NCI-H1436 treated with DMSO at 0.1 percent for 48 hours (cell line): ENCODE measurements around the gene BRAT1.
"Not testable (repeated sequence)": the region's sequence is repeated elsewhere in the genome, so short reads cannot be mapped to it uniquely, and the experiment has no call there.

Experiments used
- DNase-seq: peaks from one replicate; lab custom pipeline; 2025; lab: John Stamatoyannopoulos, UW

The BRAT1 gene

DNA sequence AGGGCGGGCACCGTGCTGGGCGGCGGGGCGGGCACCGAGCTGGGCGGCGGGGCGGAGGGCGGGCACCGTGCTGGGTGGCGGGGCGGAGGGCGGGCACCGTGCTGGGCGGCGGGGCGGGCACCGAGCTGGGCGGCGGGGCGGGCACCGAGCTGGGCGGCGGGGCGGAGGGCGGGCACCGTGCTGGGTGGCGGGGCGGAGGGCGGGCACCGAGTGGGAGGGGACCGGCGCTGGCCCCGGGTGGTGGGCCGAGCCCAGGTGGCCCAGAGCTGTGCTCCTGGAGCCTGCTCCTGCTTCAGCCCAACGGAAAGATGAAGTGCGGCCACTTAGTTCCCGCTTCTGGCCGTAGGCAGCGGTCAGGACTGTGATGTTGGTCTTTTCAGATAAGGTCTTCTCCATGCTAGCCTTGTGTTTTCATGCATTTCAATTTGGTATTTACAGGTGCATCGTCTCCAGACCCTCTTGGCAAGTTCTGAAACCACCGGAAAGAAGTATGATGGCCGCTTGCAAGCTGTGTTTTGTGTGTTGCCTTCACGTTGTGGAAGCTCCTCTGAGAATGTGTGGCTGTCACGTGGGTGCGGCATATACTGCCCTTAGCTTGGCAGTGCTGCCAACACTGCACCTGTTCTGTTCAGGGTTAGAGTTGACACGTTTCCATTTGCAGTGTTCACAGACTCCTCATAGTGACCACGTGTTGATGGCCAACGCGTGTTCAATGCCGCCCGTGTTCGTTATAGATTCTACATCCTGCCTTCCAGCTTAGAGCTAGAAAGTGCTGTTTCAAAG lies 28.7 kb upstream of the BRAT1 start:
- DNase-seq = no peak

DNA sequence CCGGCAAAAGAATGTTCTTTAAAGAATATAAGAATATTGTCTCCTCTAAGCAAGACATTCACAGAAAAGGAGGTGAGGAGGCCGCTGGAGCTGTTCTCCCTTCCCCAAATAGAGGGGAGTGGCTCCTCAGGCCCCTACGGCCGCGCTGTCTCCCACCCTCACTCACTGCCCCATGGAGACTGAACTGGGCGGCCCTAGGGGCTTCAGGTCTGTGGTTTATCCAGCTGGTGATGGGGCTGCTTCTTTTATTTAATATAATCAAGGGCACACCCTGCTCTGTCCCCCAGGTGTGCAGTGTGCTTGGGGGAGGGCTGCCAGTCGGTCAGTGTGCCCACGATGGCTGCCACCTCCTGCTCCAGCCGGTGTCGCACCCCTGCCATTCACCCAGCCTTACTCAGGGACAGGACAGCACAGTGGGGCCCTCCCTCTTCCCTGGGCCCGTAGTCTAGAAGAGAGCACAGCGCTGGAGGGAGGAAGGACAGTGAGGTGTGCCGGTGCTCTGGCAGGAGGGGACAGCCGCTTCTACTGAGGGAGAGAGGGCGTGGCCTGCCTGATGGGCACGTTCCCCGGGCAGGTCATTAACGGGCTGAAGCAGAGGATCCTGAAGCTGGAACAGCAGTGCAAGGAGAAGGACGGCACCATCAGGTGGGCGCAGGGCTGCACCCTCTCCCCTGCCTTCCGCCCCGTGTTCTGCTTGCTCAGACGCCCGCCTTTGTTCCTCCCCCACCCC lies 26.8 kb upstream of the BRAT1 start:
- DNase-seq = no peak

DNA sequence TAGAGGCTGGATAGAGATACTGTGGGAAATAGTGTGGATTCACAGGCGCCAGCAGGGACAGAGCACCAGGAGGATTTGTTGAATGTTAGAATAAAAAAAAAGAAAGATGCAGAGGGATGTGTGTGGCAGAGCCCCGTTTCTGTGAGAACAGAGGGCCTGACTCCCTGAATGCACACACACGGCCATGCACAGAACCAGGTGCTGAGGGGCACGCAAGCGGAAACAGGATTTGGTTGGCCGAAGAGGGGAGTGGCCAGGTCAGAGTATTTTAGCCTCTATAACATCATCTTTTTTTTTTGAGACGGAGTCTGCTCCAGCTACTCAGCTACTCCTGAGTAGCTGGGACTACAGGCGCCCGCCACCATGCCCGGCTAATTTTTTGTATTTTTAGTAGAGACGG lies 25.3 kb upstream of the BRAT1 start:
- no peak for DNase-seq

DNA sequence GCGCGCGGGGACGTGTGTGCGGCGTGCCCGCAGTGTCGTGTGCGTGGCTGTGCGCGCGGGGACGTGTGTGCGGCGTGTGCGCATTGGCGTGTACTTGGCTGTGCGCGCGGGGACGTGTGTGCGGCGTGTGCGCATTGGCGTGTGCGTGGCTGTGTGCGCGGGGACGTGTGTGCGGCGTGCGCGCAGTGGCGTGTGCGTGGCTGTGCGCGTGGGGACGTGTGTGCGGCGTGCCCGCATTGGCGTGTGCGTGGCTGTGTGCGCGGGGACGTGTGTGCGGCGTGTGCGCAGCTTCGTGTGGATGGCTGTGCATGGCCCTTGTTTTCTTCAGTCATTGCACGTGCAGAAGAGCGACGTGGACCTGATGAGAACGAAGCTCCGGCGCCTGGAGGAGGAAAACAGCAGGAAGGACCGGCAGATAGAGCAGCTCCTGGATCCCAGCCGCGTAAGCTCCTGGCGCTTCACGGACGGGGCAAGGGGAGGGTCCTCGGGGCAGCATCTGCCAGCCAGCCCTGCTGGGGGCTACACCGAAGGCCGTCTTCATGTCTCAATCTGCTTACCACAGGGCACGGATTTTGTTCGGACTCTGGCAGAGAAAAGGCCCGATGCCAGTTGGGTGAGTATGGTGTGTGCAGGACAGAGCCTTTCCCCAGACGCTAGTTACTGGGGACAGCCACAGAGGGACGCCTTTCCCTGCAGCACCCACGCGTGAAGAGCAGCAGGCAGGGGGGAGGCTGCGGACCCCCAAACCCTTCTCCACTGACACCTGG lies 22.8 kb upstream of the BRAT1 start:
- DNase-seq = no peak

DNA sequence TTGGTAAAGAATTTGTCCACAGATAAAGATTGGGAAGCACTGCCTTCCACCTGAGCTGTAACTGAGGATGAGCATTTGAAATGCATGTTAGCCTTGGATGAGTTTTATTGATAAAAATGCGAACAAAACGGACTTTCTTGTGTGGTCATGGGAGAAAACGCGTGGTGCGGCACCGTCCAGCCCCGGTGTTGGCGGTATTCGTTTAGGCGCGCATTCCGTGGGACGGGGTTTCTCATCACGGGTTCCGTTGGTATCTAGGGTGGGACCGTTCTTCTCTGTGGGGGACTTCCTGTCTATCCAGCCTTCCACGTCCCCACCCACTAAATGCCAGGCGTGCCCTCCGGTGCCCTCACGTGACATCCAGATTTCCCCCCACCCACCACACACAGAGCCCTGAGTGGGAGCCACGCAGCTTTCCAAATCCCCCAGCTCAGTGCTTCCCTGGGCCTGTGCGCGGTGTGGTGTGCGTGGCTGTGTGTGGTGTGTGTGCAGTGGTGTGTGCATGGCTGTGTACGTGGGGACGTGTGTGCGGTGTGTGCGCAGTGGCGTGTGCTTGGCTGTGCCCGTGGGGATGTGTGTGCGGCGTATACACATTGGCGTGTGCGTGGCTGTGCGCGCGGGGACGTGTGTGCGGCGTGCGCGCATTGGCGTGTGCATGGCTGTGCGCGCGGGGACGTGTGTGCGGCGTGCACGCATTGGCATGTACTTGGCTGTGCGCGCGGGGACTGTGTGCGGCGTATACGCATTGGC lies 21.6 kb upstream of the BRAT1 start:
- DNase-seq = no peak

DNA sequence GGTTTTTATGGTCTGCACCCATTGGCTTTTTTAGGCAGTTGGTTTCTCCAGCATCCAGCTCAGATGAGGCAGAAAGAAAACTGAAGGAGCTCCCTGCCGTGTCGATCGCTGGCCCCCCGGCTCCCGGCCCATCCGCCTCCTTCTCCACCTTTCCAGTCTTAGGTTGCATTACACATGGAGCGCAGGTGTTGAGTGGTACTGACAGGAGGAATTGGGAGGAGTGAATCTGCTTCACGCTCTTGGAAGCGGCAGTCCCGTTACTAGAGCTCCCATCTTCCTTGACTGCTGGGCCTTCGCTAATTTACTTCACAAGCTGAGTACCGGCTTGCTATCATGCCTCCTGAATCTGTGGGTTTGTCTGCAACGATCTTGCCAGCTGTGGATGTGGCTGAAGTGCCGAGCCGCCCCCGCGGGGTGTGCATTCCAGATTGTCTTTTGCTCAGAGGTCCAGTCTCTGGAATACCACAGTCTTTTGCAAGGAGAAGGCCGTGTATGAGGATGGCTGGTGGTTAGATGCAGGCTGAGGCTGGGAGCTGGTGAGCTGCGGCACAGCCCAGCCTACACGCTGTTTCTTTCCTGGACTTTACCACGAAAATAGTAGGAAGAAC lies 20.5 kb upstream of the BRAT1 start:
- no peak for DNase-seq

DNA sequence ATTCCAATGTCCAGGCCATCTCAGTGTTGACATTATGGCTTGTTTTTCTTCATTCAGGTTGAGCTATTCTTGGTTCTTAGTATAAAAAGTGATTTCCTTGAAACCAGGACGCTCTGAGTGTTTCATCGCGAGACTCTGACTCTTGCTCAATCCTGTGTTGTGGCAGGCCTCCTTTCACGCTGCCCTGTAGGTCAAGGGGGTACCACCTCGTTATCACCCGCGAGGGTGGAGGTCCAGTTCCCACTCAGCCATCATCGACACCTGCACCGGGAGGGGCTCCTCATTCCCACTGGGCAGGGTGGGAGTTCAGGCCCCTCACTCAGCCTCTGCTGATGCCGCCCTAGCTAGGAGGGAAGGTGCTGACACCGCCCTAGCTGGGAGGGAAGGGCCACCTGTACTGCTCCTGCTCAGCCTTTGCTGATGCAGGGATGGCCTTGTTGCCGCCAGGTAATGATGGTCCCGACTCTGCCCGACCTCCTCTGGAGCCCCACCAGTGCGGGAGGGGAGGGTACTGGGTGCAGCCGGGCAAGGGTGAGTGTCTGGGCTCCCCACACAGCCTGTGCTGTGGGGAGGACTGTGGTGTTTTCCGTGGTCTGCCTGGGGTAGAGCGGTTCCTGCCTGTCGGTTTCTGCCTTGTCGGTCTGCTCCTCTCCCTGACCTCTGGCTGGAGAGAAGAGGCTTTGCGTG lies 19.9 kb upstream of the BRAT1 start:
- no peak for DNase-seq

DNA sequence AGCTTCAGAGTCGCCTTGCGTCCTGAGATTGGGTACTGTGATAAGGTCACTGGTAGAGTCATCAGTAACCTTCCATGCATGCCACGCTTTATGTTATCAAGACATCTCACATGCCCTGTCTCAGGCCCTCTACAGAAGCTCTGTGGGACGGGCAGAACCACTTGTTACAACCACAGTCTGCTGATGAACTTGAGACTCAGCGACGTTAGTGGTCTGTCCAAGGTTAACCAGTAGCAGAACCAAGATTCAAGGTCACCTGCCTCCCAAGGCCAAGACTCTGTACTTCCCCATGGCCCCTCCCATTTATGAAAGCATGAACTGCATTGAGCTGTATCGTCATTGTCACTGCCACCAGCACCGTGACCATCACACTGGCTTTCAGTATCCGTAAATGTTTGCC lies 18.4 kb upstream of the BRAT1 start:
- no peak for DNase-seq

DNA sequence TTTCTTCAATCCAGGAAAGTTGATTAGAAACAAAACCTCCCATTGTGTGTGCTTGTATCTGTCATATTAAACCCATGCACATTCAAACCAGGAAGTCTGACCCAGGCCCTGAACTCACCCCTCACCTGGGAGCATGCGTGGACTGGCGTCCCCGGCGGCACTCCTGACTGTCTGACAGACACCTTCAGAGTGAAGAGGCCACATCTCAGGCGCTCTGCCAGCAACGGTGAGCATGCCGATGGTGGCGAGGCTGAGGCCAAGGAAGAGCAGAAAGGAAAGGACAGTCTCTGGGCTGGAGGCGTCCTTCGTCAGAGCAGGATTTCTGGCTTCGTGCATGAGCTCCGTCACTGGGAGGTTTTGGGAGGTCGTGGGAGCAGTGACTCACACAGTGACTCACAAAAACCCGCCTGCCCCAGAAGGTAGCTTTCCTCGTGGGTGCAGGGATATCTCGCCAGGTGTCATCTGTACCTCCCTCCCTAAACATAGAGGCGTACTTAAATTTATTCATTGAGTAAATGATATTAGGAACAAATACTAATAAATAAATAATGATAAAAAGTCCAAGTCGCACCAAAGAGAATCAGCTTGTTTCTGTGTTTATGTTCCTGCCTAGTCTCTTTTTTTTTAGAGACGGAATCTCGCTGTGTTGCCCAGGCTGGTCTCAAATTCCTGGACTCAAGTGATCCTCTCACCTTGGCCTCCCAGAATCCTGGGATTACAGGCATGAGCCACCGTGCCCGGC lies 16.9 kb upstream of the BRAT1 start:
- DNase-seq = no peak

DNA sequence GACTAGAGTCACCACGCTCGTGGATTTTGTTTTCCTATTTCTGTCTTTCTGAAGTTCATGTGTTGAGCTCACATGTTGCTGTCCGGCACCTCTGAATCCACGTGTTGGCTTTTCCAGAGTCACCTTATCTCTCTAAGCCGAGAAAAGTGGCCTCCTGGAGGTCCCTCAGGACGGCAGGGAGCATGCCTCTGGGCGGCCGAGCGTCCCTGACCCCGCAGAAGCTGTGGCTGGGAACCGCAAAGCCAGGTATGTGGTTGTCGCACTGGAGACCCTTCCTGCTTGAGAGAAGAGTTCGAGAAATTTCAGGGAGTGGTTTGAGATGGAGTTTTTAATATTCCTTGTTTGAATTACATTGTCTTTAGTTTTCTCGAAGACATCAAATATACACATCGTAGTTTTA lies 16.1 kb upstream of the BRAT1 start:
- DNase-seq = no peak

DNA sequence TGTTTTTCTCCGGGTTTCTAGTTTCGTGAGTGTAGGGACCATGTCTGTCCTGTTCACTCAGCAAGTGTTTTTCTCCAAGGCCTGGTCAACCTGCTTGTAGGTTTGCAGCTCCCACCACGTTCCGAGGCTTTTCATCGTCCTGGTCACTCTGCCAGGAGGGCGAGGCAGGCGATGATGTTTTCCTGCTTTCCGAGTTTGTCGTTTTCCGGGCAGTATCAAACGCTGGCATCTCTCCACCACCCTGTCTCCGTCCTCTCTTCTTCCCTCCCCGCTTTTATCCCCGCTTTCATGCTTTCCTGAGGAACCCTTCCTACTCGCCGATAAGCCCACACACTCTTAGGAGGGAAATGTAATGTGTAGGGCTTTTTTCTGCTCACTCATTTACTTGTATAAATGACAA lies 14.7 kb upstream of the BRAT1 start:
- DNase-seq = no peak

DNA sequence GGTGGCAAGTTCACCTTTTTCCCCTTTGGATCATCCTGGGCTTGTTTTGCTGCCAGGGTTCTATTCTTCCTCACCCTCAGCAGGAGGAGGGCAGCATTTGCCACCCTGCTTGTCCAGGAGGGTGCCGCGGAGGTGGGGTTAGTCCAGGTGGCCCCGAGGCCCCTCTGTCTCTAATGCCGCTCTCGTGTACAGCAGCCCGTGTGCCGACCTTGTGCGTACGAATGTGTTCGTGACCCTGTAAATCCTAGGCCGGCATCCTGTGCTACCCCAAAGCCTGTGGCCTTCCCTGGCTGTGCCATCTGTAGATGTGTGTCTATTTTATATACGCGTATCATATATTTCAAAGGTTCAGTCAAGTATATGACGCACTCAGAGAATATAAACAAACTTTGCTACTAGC lies 14.1 kb upstream of the BRAT1 start:
- no peak for DNase-seq

DNA sequence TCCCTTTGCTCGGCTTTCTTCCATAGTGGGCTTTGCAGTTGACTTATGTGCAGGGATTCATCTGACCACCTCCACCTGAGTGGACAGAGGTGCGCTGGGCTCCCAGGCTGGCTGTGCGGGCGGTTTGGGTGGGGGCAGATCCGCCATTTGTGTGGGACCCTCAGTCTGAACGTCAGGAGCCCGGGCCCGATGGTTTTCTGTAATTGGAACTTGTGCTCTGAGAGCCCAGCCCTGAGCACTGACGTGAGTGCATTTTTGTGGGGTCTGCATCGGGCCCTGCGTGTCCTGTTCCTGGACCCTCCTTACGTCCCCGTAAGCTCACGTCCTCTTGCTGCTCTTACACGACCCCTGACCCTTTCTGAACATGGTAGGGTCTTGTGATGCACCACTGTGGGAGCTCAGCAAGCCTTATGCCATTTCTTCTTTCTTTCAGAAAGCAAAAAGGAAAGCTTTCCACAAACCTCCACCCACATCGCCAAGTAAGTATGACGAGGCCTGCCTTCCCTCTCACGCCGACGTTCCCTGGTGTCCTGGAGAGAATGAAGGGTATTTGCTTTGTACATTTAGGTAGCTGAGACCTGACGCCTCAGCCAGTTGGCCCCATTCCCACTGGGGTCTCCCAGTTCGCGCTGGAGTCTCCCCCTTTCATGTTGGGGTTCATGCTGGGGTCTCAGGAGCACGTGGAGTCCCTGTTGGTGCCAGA lies 13.3 kb upstream of the BRAT1 start:
- no peak for DNase-seq

DNA sequence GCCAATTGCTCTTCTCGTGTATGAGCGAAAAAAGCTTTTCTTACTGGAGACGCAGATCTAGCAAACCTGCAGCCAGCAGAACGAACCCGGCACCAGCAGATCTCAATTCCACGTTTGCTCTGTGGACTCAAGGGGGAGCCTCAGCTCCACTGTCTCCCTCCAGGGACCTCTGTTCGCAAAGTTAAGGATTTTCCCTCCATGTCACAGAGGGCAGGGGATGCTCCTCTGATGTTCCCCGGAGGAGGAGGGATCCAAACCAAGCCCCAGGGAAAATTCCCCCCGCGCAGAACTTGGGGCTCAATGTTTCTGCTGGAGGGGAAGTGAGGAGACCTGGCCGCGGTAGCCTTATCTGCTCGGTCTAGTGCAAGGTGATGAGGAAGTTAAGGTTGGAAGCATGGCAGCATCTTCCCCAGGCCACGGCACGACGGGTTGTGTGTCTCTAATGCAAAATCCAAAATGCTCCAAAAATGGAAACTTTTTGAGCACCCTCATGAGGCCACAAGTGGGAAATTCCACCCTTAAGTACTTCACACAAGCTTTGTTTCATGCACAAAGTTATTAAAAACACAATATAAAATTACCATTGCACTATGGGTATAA lies 12.5 kb upstream of the BRAT1 start:
- DNase-seq = no peak

DNA sequence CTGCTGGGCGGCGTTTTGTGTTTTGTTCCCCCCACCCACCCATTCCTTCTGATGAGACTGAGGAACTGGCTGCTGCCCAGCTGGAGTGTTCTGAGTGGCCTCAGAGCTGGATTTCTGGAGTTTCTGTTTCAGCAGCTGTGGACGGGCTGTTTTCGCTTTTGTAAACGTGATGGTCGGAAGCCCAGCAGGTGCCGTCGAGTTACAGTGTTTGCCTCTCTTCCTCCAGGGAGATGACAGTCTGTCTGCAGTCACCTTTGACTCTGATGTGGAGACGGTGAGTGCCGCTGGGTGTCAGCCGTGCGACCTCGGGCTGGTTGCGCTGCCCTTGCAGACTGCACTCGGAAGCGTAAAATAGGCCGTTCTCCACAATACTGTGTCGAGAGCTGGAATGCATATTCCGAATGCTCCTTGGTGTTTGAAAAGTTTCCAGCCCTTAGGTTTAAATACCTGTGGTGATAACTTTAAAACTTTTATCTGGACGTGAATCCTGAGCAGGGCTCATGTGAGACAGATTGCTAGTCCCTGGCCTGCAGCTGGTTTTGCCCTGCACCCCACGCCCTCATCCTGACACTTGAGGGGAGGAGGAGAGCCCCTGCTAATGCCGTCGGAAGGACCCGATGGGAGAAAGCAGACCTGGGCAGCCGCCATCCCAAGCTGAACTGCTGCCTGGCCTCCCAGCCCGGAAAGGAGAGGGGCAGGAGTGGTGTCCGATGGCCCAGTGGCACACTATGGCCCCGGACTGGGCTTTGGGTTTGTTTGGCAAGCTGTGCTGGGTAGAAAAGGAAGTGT lies 11.8 kb upstream of the BRAT1 start:
- no peak for DNase-seq

DNA sequence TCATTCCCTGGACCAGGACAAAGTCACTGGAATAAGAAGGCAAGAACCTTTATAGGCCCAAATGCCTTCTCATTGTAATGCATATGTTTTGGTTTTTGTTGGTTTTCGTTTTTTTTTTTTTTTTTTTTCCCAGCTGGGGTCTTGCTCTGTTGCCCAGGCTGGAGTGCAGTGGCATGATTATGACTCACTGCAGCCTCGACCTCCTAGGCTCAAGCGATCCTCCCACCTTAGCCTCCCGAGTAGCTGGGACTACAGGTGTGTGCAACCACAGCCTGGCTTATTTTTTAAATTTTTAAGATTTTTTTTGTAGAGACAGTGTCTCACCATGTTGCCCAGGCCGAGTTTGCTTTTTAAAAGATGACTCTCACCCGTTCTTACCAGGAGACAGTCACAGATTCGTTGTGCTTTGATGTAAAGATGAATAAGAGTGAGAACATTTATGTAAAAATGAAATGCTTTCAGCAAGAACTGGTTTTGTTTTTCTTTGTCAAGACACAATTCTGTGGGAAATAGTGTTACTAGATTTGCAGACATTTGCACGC lies 11.1 kb upstream of the BRAT1 start:
- no peak for DNase-seq

DNA sequence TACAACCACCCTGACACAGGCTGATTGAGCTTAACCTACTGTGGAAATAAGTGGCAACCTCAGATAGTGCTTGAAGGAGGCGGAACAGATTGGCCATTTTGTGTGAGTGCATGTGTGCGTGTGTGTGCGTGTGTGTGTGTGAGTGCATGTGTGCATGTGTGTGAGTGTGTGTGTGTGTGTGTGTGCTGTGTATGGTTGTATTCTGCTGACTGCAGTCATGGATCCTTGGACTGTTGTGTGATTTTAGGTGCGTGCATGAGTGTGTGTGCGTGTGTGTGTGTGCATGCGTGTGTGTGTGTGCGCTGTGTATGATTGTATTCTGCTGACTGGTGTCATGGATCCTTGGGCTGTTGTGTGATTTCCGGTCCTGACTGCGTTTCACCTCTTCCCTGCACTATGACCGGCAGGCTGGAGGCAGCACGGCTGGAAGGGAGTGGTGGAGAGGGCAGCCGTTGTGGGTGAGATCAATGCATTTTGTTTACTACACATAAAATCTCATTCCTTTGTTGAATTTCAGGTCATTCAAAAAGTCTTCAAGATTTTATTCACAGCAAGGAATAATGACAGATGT lies 9.7 kb upstream of the BRAT1 start:
- no peak for DNase-seq

DNA sequence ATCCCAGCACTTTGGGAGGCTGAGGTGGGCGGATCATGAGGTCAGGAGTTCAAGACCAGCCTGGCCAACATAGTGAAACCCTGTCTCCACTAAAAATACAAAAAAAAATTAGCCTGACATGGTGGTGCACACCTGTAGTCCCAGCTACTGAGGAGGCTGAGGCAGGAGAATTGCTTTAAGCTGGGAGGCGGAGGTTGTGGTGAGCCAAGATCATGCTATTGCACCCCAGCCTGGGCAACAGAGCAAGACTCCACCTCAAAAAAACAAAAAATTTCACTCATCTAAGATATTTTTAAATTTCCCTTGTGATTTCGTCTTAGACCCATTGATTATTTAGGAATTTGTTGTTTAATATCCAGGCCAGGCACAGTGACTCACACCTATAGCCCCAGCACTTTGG lies 8.6 kb upstream of the BRAT1 start:
- not testable (repeated sequence) for DNase-seq
